HepG2 (cell line): ENCODE measurements around the gene SLCO3A1. TPM values are rescaled to one million over a fixed set of nuclear protein-coding genes. Genes with fewer than 3 reads are reported as not detected.

Source experiments
- ATAC-seq: fragments of 200-7000 bp; cut with Tn5 transposase; 3 replicates; pipeline ENCODE4 v1.9.1; 2020; ENCODE audit warnings: mild to moderate bottlenecking, moderate library complexity
- BruUV-seq: library from RNA; stranded (reverse); fragments of 400-500 nt; replicated peaks from 2 replicates; lab custom pipeline; 2021; lab: Mats Ljungman, UMichigan
- CTCF ChIA-PET: fragments of 300-600 bp; formaldehyde crosslinking; extraction: SDS; loops from one replicate; lab custom pipeline; 2021; ENCODE audit warnings: low total read pairs, inconsistent platforms, low intra/inter-chr PET ratio; lab: Yijun Ruan, JAX
- POLR2A ChIA-PET: fragments of 350-600 bp; sonication (Branson Sonifier 250); formaldehyde crosslinking; loops from one replicate; lab custom pipeline; 2020; ENCODE audit warnings: antibody characterized with exemption, inconsistent platforms; lab: Yijun Ruan, JAX
- DNase-seq: peaks from one replicate; pipeline ENCODE4 v3.0.0-alpha.2; 2015; ENCODE audit warnings: low spot score
- FAIRE-seq: peaks from 3 replicates; lab custom pipeline; 2011; peaks lifted over from hg19 to GRCh38; lab: Jason Lieb, UNC
- H2AFZ ChIP-seq: one replicate; pipeline ENCODE4 v1.6.1; 2011; ENCODE audit warnings: low read length, inconsistent platforms
- H3K27ac ChIP-seq: fragments of 300-600 bp; 3 replicates; pipeline ENCODE4 v1.8.0; 2011; ENCODE audit warnings: mixed run types, mild to moderate bottlenecking, mixed read lengths, low read length, inconsistent platforms; ENCODE audit not compliant: insufficient read depth; ENCODE audit errors: extremely low read length
- H3K27me3 ChIP-seq, 2 experiments: fragments of 200-600 bp in 1 of 2; 2 replicates in 1 of 2; 3 replicates in 1 of 2; pipeline versions ENCODE4 v1.6.0 to v1.8.0; 2011; ENCODE audit warnings: low read length in 2 of 2, mild to moderate bottlenecking in 2 of 2, moderate library complexity in 2 of 2, inconsistent platforms in 1 of 2; ENCODE audit not compliant: insufficient read depth in 2 of 2, control insufficient read depth in 1 of 2
- H3K36me3 ChIP-seq, 2 experiments: fragments of 200-600 bp in 1 of 2; replicated peaks in 1 of 2; 2 replicates in 1 of 2; 3 replicates in 1 of 2; pipeline versions ENCODE4 v1.5.1 to v1.8.0; 2011; ENCODE audit warnings: low read length in 2 of 2, inconsistent platforms in 1 of 2; ENCODE audit not compliant: insufficient read depth in 2 of 2, control insufficient read depth in 1 of 2
- H3K4me1 ChIP-seq: 2 replicates; pipeline ENCODE4 v1.5.1; 2012; ENCODE audit warnings: low read length, inconsistent platforms; ENCODE audit not compliant: insufficient read depth
- H3K4me2 ChIP-seq: 2 replicates; pipeline ENCODE4 v1.6.0; 2011; ENCODE audit warnings: low read depth, low read length, inconsistent platforms
- H3K4me3 ChIP-seq, 3 experiments: fragments of 200-600 bp in 1 of 3; sonication (generic), shearing (Covaris generic) in 1 of 3; replicated peaks in 1 of 3; 2 replicates each; pipeline ENCODE4 v1.5.1; 2011 to 2016; ENCODE audit warnings: low read length in 3 of 3, inconsistent platforms in 2 of 3, low read depth in 2 of 3, mild to moderate bottlenecking in 2 of 3, control low read depth in 1 of 3, mixed read lengths in 1 of 3; ENCODE audit not compliant: insufficient read depth in 1 of 3
- H3K79me2 ChIP-seq: one replicate; pipeline ENCODE4 v1.6.1; 2011; ENCODE audit warnings: low read length, inconsistent platforms; ENCODE audit not compliant: insufficient read depth
- H3K9ac ChIP-seq: 2 replicates; pipeline ENCODE4 v1.6.0; 2011; ENCODE audit warnings: mild to moderate bottlenecking, low read depth, low read length, inconsistent platforms; ENCODE audit not compliant: insufficient read depth
- H3K9me3 ChIP-seq: 2 replicates; pipeline ENCODE4 v1.5.1; 2012; ENCODE audit warnings: mild to moderate bottlenecking, low read length
- H4K20me1 ChIP-seq: 2 replicates; pipeline ENCODE4 v1.6.0; 2011; ENCODE audit warnings: inconsistent platforms, mild to moderate bottlenecking, low read length, moderate library complexity; ENCODE audit not compliant: insufficient read depth
- ASH2L ChIP-seq: fragments of 300-600, 200-600 bp; sonication (generic); IDR thresholded peaks from 2 replicates; pipeline ENCODE4 v1.7.0; 2017; ENCODE audit warnings: low read depth, mild to moderate bottlenecking, moderate library complexity, mixed read lengths, low read length; ENCODE audit not compliant: insufficient read length
- CENPBD1 ChIP-seq: sonication (generic); formaldehyde crosslinking; IDR thresholded peaks from 2 replicates; pipeline ENCODE4 v1.8.0; 2022; ENCODE audit warnings: missing genetic modification reagents, low read depth, mild to moderate bottlenecking, borderline replicate concordance
- CREBL2 ChIP-seq: sonication (generic); formaldehyde crosslinking; IDR thresholded peaks from 2 replicates; pipeline ENCODE4 v1.8.1; 2023; ENCODE audit warnings: missing genetic modification reagents, mild to moderate bottlenecking, borderline replicate concordance
- DDIT3 ChIP-seq: sonication (generic); formaldehyde crosslinking; IDR thresholded peaks from 2 replicates; pipeline ENCODE4 v1.4.0; 2020; ENCODE audit warnings: mild to moderate bottlenecking, missing genetic modification reagents
- KDM6A ChIP-seq: IDR thresholded peaks from 2 replicates; pipeline ENCODE4 v1.6.1; 2016; ENCODE audit warnings: low read depth
- NR2C2 ChIP-seq: sonication (generic); formaldehyde crosslinking; IDR thresholded peaks from 2 replicates; pipeline ENCODE4 v1.4.0; 2020; ENCODE audit warnings: missing genetic modification reagents, mild to moderate bottlenecking, moderate library complexity, borderline replicate concordance
- RBM22 ChIP-seq: fragments of 200-400 bp; formaldehyde crosslinking; optimal IDR thresholded peaks from 2 replicates; pipeline ENCODE3; 2017; ENCODE audit warnings: mild to moderate bottlenecking, low read length, moderate library complexity
- SKIL ChIP-seq: sonication (generic); formaldehyde crosslinking; IDR thresholded peaks from 2 replicates; pipeline ENCODE4 v1.8.0; 2022; ENCODE audit warnings: missing genetic modification reagents, mild to moderate bottlenecking, moderate library complexity, borderline replicate concordance
- THAP11 ChIP-seq: IDR thresholded peaks from 2 replicates; pipeline ENCODE4 v1.6.1; 2016; ENCODE audit warnings: missing biosample characterization, missing genetic modification reagents
- ZFP36L2 ChIP-seq: sonication (generic); formaldehyde crosslinking; IDR thresholded peaks from 2 replicates; pipeline ENCODE4 v1.4.0; 2020; ENCODE audit warnings: missing genetic modification reagents
- WGBS: methylation state at CpG from one replicate; pipeline ENCODE4 v1.1.6; 2017; ENCODE audit warnings: low lambda C conversion rate; 5-methylcytosine and 5-hydroxymethylcytosine counted together
- in situ Hi-C: cut with HindIII; loops from 2 replicates; pipeline ENCODE4 v1.10.0; 2017; ENCODE audit warnings: low pct_unique_long_range_greater_than_20kb; ENCODE audit not compliant: extremely low pct_ligation_motif_present
- intact Hi-C: fragments of 100-400 bp; cut with micrococcal nuclease; formaldehyde crosslinking; loops from one replicate; pipeline ENCODE4 v1.10.0; 2022; ENCODE audit not compliant: unreplicated experiment
- polyA plus RNA-seq, 8 experiments: library from polyadenylated mRNA; depleted of rRNA in 3 of 8; stranded (reverse) in 7 of 8; unstranded in 1 of 8; fragments of >200 nt; fragmentation: Illumina TruSeq in 4 of 8; extraction: Trizol in 4 of 8; gene quantifications; 2 replicates each; pipeline versions ENCODE4 v1.2.1 to v1.2.3, GENCODE V29; 2011 to 2016; ENCODE audit warnings: low read depth in 4 of 8, missing spikeins in 1 of 8, mixed read lengths in 1 of 8; ENCODE audit not compliant: insufficient read depth in 1 of 8
- total RNA-seq, 5 experiments: library from RNA; depleted of rRNA; stranded (reverse); fragments of >200 nt; fragmentation: Illumina TruSeq; extraction: Trizol; gene quantifications; 2 replicates each; pipeline ENCODE4 v1.2.3, GENCODE V29; 2016; ENCODE audit warnings: low read depth in 1 of 5

SLCO3A1 gene
- total and polyA plus RNA-seq, 2 of the 13 experiments (the other 11 are each of a cell fraction or from before 2014, with no cell fraction given): 0.02 TPM; not detected in 1

- Histone ChIP-seq H3K9me3 (no peaks in the 10 kb centered on the region), H3K79me2 (no peaks in the 10 kb centered on the region), H3K4me2 (no peak overlapping the region), H3K36me3 (no peaks in the 10 kb centered on the region), H3K27ac (no peak overlapping the region), H3K4me3 (no peak overlapping the region), H3K9ac (no peak overlapping the region), H4K20me1 (no peaks in the 10 kb centered on the region), H3K27me3 (peaks cover 0 to 9% of the 10 kb centered on the region in 2 experiments; a peak in 1 of 5 replicates), H2AFZ (no peak overlapping the region), H3K4me1 (no peaks in the 10 kb centered on the region)
- DNase-seq (no peak), ATAC-seq (no peak), FAIRE-seq (no peak)
- BruUV-seq: no TSS peak
- ChIA-PET CTCF (no interaction called here), POLR2A (no interaction called here)
- intact Hi-C loops (no loop called here), in situ Hi-C loops (no loop called here)
- TF ChIP-seq NR2C2 (no peak), ASH2L (no peak), CENPBD1 (CRISPR knock-in tag) (no peak), CREBL2 (CRISPR knock-in tag) (no peak), ZFP36L2 (CRISPR knock-in tag) (no peak), RBM22 (no peak), DDIT3 (CRISPR knock-in tag) (no peak), THAP11 (no peak), KDM6A (no peak), SKIL (no peak)
- 10% methylated on average over 7 of the region's 7 CpGs for WGBS
Measured at GRCh38 chr15:92034227-92034626, 180.7 kb downstream of the SLCO3A1 start.
